Kidney glomerular epithelial cell (primary cell): Measurements from ENCODE around the gene CENPO.

Experiments used
- DNase-seq: peaks from one replicate; lab custom pipeline; 2025; lab: John Stamatoyannopoulos, UW

Gene CENPO

GRCh38 chr2:24863641-24864040, 70.4 kb downstream of the CENPO start:
- no peak for DNase-seq

- no peak for DNase-seq
Observed at GRCh38 chr2:24866946-24867345, 73.7 kb downstream of the CENPO start.

GRCh38 chr2:24870440-24870839, 77.2 kb downstream of the CENPO start:
- no peak for DNase-seq

GRCh38 chr2:24870891-24871705, 77.9 kb downstream of the CENPO start:
- no peak for DNase-seq

GRCh38 chr2:24871852-24872333, 78.7 kb downstream of the CENPO start:
- DNase-seq, result no peak
